AG08395 (cell line): Measurements from ENCODE around the gene CPNE2.
"Not testable (repeated sequence)": the region's sequence is repeated elsewhere in the genome, so short reads cannot be mapped to it uniquely, and the experiment has no call there.

Experiments
- DNase-seq: peaks from one replicate; pipeline ENCODE4 v3.0.0; 2012; ENCODE audit warnings: mixed read lengths, low spot score

Gene CPNE2

GRCh38 chr16:57098188-57098841 lies 5.9 kb downstream of the CPNE2 start:
- DNase-seq = no peak

GRCh38 chr16:57099965-57100364 lies 7.6 kb downstream of the CPNE2 start:
- not testable (repeated sequence) for DNase-seq

- no peak for DNase-seq
These were observed 8.1 kb downstream of the CPNE2 start for GRCh38 chr16:57100445-57100844.

GRCh38 chr16:57102888-57103851 lies 10.8 kb downstream of the CPNE2 start:
- DNase-seq = no peak

- no peak for DNase-seq
These were observed 12.3 kb downstream of the CPNE2 start for GRCh38 chr16:57104706-57105105.

- no peak for DNase-seq
These were observed 12.8 kb downstream of the CPNE2 start for GRCh38 chr16:57105184-57105583.

- no peak for DNase-seq
These were observed 14.4 kb downstream of the CPNE2 start for GRCh38 chr16:57106767-57107166.

GRCh38 chr16:57107321-57107922 lies 15.0 kb downstream of the CPNE2 start:
- DNase-seq = no peak

- no peak for DNase-seq
These were observed 16.0 kb downstream of the CPNE2 start for GRCh38 chr16:57108432-57108831.

- DNase-seq = not testable (repeated sequence)
These were observed 17.1 kb downstream of the CPNE2 start for GRCh38 chr16:57109259-57110105.

GRCh38 chr16:57110937-57111336 lies 18.6 kb downstream of the CPNE2 start:
- no peak for DNase-seq

- no peak for DNase-seq
These were observed 19.0 kb downstream of the CPNE2 start for GRCh38 chr16:57111420-57111819.

- no peak for DNase-seq
These were observed 20.1 kb downstream of the CPNE2 start for GRCh38 chr16:57112403-57113041.

GRCh38 chr16:57113042-57113453 lies 20.7 kb downstream of the CPNE2 start:
- peak; percentile 51 for DNase-seq

- no peak for DNase-seq
These were observed 21.3 kb downstream of the CPNE2 start for GRCh38 chr16:57113664-57114063.

GRCh38 chr16:57115168-57115513 lies 22.8 kb downstream of the CPNE2 start:
- DNase-seq = no peak

- no peak for DNase-seq
These were observed 23.3 kb downstream of the CPNE2 start for GRCh38 chr16:57115514-57116182.

GRCh38 chr16:57118461-57119084 lies 26.2 kb downstream of the CPNE2 start:
- DNase-seq = no peak

GRCh38 chr16:57123216-57123973 lies 31.0 kb downstream of the CPNE2 start:
- no peak for DNase-seq
